ENCODE measurements around the gene SFTPD.

DNA sequence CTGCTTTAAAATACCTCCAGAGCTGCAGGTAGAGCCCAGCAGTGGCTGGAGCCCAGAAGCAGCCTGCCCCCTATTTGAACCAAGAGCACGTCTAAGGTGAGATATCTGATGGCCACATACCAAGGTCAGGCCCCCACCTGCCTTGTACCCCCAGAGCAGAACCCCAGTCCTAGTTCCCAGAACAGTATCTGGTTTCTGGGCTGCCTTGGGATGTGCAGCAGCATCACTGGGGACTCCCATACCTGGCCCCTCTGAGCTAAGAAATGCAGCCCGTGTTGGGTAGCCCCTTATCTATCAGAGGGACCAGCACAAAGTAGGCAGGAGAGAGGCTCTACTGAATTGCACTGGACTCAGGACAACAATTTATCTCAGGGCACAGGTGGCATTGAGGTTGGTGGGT lies 8.9 kb downstream of the SFTPD start:
- TF ChIP-seq POLR2AphosphoS5 (IDR thresholded peaks at IDR 0.05) (no peak), POLR2A (IDR thresholded peaks at IDR 0.05) (no peak), EP300 (IDR thresholded peaks at IDR 0.05) (no peak)
- TF ChIP-seq, protein P1, sequence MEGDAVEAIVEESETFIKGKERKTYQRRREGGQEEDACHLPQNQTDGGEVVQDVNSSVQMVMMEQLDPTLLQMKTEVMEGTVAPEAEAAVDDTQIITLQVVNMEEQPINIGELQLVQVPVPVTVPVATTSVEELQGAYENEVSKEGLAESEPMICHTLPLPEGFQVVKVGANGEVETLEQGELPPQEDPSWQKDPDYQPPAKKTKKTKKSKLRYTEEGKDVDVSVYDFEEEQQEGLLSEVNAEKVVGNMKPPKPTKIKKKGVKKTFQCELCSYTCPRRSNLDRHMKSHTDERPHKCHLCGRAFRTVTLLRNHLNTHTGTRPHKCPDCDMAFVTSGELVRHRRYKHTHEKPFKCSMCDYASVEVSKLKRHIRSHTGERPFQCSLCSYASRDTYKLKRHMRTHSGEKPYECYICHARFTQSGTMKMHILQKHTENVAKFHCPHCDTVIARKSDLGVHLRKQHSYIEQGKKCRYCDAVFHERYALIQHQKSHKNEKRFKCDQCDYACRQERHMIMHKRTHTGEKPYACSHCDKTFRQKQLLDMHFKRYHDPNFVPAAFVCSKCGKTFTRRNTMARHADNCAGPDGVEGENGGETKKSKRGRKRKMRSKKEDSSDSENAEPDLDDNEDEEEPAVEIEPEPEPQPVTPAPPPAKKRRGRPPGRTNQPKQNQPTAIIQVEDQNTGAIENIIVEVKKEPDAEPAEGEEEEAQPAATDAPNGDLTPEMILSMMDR (IDR thresholded peaks at IDR 0.05): no peak
